Prostate gland (tissue), 2 donors: ENCODE results near the gene FASN. TPM values are rescaled to one million over a fixed set of nuclear protein-coding genes. Genes with fewer than 3 reads are reported as not detected.
A peak's percentile ranks its signal among the peaks of the same experiment; 100 is the strongest.

Experiments used
- DNase-seq: peaks from one replicate; pipeline ENCODE4 v3.0.0-alpha.2; 2019; ENCODE audit warnings: low spot score
- H3K27ac ChIP-seq, 2 donors: fragments of 200-600 bp; sonication (generic); 2 replicates each; pipeline ENCODE4 v1.5.1; 2017 to 2019
- H3K27me3 ChIP-seq: fragments of 200-600 bp; sonication (generic); replicated peaks from 2 replicates; pipeline ENCODE4 v1.5.1; 2019; ENCODE audit not compliant: insufficient read depth
- H3K36me3 ChIP-seq, 2 donors: fragments of 200-600 bp; sonication (generic); 1 replicate in 1 of 2; 2 replicates in 1 of 2; pipeline versions ENCODE4 v1.5.1 to v1.8.1; 2017 to 2019
- H3K4me1 ChIP-seq: fragments of 200-600 bp; sonication (generic); replicated peaks from 2 replicates; pipeline ENCODE4 v1.5.1; 2019
- H3K4me3 ChIP-seq, 2 donors: fragments of 200-600 bp; sonication (generic); 2 replicates each; pipeline ENCODE4 v1.5.1; 2017 to 2019
- H3K9me3 ChIP-seq: fragments of 200-600 bp; sonication (generic); 2 replicates; pipeline ENCODE4 v1.5.1; 2017
- POLR2A ChIP-seq: fragments of 450-650 bp; IDR thresholded peaks from one replicate; pipeline ENCODE4 v1.6.1; 2016; ENCODE audit warnings: antibody characterized with exemption, mild to moderate bottlenecking
- POLR2AphosphoS5 ChIP-seq: sonication (generic); formaldehyde crosslinking; IDR thresholded peaks from one replicate; pipeline ENCODE4 v1.6.1; 2017; ENCODE audit warnings: antibody characterized with exemption
- WGBS: methylation state at CpG from one replicate; pipeline ENCODE4 v1.1.5; 2018; 5-methylcytosine and 5-hydroxymethylcytosine counted together
- intact Hi-C: fragments of 100-400 bp; cut with DNase I; formaldehyde crosslinking; loops from one replicate; pipeline ENCODE4 v1.14.2; 2022
- total RNA-seq, 2 donors: library from RNA; depleted of rRNA; stranded (reverse); fragments of >200 nt; gene quantifications; one replicate each; pipeline ENCODE4 v1.1.0, GENCODE V29; 2016

Gene FASN
- total RNA-seq, 2 donors from 2014 or later: 192 to 388 TPM

GRCh38 chr17:82028966-82029365 is 69.1 kb downstream of the FASN start:
- no peak for DNase-seq
- no peaks in the 10 kb centered on the region for H3K36me3 ChIP-seq
- TF ChIP-seq POLR2AphosphoS5: no peak
- TF ChIP-seq POLR2A: no peak
- peaks cover 16% of the 10 kb centered on the region for H3K4me1 ChIP-seq
- 100% methylated on average over 3 of the region's 9 CpGs for WGBS
- intact Hi-C loops: no loop called here
- H3K9me3 ChIP-seq: no peaks in the 10 kb centered on the region
- H3K27me3 ChIP-seq: no peaks in the 10 kb centered on the region
- H3K27ac ChIP-seq: peak overlapping the region in 1 of 2 donors; percentile 87
- H3K4me3 ChIP-seq: no peak overlapping the region

Other genes starting within 250 kb of the FASN start
- 1,000 to 10,000 TPM in 1 of 2 donors, 100 to 1,000 TPM in 1; 509 to 2,101 TPM for gene P4HB, start 237.7 kb downstream of the FASN start, total RNA-seq
- 100 to 1,000 TPM; 193 to 274 TPM for gene ARHGDIA, start 226.9 kb downstream of the FASN start, total RNA-seq
- 100 to 1,000 TPM in 1 of 2 donors, 10 to 100 TPM in 1; 83.9 to 108 TPM for gene ALYREF, start 206.7 kb downstream of the FASN start, total RNA-seq
- 100 to 1,000 TPM; 128 to 278 TPM for gene ANAPC11, start 206.5 kb downstream of the FASN start, total RNA-seq
- gene NPB, start 196.0 kb downstream of the FASN start, total RNA-seq: 10 to 100 TPM in 1 of 2 donors, 1 to 10 TPM in 1; 9.8 to 10.9 TPM
- gene PCYT2, start 186.8 kb downstream of the FASN start, total RNA-seq: 10 to 100 TPM; 51.4 to 69.2 TPM
- 10 to 100 TPM; 22.4 to 39.9 TPM for gene SIRT7, start 180.1 kb downstream of the FASN start, total RNA-seq
- 10 to 100 TPM; 11.3 to 27.7 TPM for gene MAFG, start 170.5 kb downstream of the FASN start, total RNA-seq
- 10 to 100 TPM; 35.0 to 91.2 TPM for gene PYCR1, start 160.9 kb downstream of the FASN start, total RNA-seq
- under 1 TPM in 1 of 2 donors, not detected in 1; 0.14 TPM for gene MYADML2, start 151.0 kb downstream of the FASN start, total RNA-seq
- 1 to 10 TPM in 1 of 2 donors, under 1 TPM in 1; 0.50 to 8.3 TPM for gene NOTUM, start 137.0 kb downstream of the FASN start, total RNA-seq
- gene ASPSCR1, start 120.6 kb downstream of the FASN start, total RNA-seq: 10 to 100 TPM; 30.7 to 39.7 TPM
- gene CENPX, start 75.4 kb downstream of the FASN start, total RNA-seq: 100 to 1,000 TPM in 1 of 2 donors, 10 to 100 TPM in 1; 84.9 to 263 TPM
- gene LRRC45, start 74.9 kb downstream of the FASN start, total RNA-seq: 10 to 100 TPM; 22.2 to 24.1 TPM
- 10 to 100 TPM; 41.8 to 93.9 TPM for gene RAC3, start 66.6 kb downstream of the FASN start, total RNA-seq
- 100 to 1,000 TPM; 235 to 744 TPM for gene DCXR, start 60.5 kb downstream of the FASN start, total RNA-seq
- 10 to 100 TPM; 48.8 to 92.7 TPM for gene RFNG, start 46.4 kb downstream of the FASN start, total RNA-seq
- 100 to 1,000 TPM; 163 to 182 TPM for gene GPS1, start 46.3 kb downstream of the FASN start, total RNA-seq
- gene DUS1L, start 32.4 kb downstream of the FASN start, total RNA-seq: 100 to 1,000 TPM in 1 of 2 donors, 10 to 100 TPM in 1; 95.9 to 119 TPM
- gene CCDC57, start 114.6 kb upstream of the FASN start, total RNA-seq: 10 to 100 TPM; 57.6 to 62.8 TPM
- 10 to 100 TPM in 1 of 2 donors, 1 to 10 TPM in 1; 5.0 to 69.2 TPM for gene SLC16A3, start 130.8 kb upstream of the FASN start, total RNA-seq
- 100 to 1,000 TPM in 1 of 2 donors, 10 to 100 TPM in 1; 80.3 to 155 TPM for gene CSNK1D, start 175.5 kb upstream of the FASN start, total RNA-seq
- gene CD7, start 219.4 kb upstream of the FASN start, total RNA-seq: 1 to 10 TPM in 1 of 2 donors, not detected in 1; 2.8 TPM
- 10 to 100 TPM in 1 of 2 donors, 1 to 10 TPM in 1; 9.0 to 12.5 TPM for gene SECTM1, start 235.5 kb upstream of the FASN start, total RNA-seq